Neural progenitor cell (in vitro differentiated cells): ENCODE data around the gene ABHD2.

Source experiments
- CTCF ChIP-seq: fragments of 200-600 bp; sonication (generic); IDR thresholded peaks from 2 replicates; pipeline ENCODE4 v1.5.1; 2017; ENCODE audit warnings: antibody characterized with exemption, mild to moderate bottlenecking
- EZH2 ChIP-seq: fragments of 200-600 bp; sonication (generic); IDR thresholded peaks from 2 replicates; pipeline ENCODE4 v1.6.1; 2017; ENCODE audit warnings: antibody characterized with exemption, mild to moderate bottlenecking, moderate library complexity
- EZH2phosphoT487 ChIP-seq: fragments of 200-600 bp; sonication (generic); IDR thresholded peaks from 2 replicates; pipeline ENCODE4 v1.6.1; 2017; ENCODE audit warnings: antibody characterized with exemption

GRCh38 chr15:89043031-89044002, 44.9 kb upstream of the ABHD2 start:
- no peak for TF ChIP-seq EZH2phosphoT487
- no peak for TF ChIP-seq CTCF
- TF ChIP-seq EZH2 = no peak
